Muscle layer of colon (tissue), 2 donors: Measurements from ENCODE around the gene ING3.

Source experiments
- H3K27ac ChIP-seq: one replicate; pipeline ENCODE4 v1.7.0; 2013; ENCODE audit warnings: low read depth, mild to moderate bottlenecking, low read length, moderate library complexity
- H3K27me3 ChIP-seq, 2 donors: one replicate each; pipeline ENCODE4 v1.7.0; 2013; ENCODE audit warnings: low read length in 2 of 2, mild to moderate bottlenecking in 2 of 2; ENCODE audit not compliant: insufficient read depth in 2 of 2, control insufficient read depth in 1 of 2
- H3K36me3 ChIP-seq: one replicate; pipeline ENCODE4 v1.7.0; 2013; ENCODE audit warnings: mild to moderate bottlenecking, low read length; ENCODE audit not compliant: insufficient read depth
- H3K4me1 ChIP-seq: one replicate; pipeline ENCODE4 v1.7.0; 2013; ENCODE audit warnings: mild to moderate bottlenecking, low read length; ENCODE audit not compliant: insufficient read depth
- H3K4me3 ChIP-seq, 2 donors: one replicate each; pipeline ENCODE4 v1.7.0; 2013; ENCODE audit warnings: low read length in 2 of 2, low read depth in 1 of 2, mild to moderate bottlenecking in 1 of 2, moderate library complexity in 1 of 2
- H3K9ac ChIP-seq: one replicate; pipeline ENCODE4 v1.7.0; 2013; ENCODE audit warnings: low read length
- H3K9me3 ChIP-seq: one replicate; pipeline ENCODE4 v1.7.0; 2013; ENCODE audit warnings: mild to moderate bottlenecking, low read length
- donor health status: abdominal sarcoma.
- donor health status: Adenocarcinoma of cecum.

Gene ING3

DNA sequence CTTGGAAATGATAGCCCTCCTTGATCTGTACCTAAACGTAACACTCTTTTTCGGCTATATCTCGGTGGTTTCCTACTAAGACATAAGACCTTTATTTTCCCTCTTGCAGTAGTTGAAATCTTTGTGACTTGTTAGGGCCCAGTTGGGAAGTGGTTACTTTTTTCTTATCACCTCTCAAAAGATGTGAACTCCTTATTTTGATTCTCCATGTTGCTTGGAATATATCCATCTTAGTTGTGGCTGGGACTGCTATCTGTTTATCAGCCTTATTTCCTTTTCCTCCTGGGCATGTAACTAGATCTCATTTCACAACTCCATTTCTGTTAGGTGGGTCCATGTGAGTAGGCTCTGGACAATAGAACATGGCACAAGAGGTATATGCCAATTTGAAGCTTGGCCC is 33.8 kb downstream of the ING3 start:
- H3K4me3 ChIP-seq: no peak overlapping the region

DNA sequence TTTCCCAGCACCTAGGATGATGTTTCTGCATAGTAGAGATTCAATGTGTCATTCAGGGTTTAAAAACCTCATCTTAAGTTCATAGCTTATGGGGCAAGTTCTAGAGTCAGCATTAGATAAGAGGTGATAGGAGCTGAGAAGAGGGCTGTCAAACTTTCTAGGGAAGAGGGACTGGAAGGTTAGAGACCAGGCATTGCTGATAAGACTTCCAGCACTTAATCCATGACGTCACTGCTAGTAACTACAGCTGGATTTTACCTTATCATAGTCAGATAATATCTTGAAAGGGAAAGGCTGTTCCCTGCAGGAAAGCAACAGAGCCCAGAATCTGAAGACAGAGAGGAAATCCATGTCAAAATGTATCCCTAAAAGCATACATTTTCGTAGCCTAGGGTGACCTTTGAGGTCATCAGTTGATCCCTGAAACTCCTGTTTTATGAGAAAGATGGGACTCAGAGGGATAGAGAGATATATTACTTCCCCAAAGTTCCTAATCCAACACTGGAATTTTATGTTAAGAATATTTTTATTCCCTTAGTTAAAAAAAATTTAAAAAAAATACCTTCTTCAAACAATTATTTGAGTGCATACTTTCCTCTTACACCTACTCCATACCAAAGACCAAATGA is 34.7 kb downstream of the ING3 start:
- Histone ChIP-seq H3K27me3 (no peaks in the 10 kb centered on the region), H3K36me3 (no peaks in the 10 kb centered on the region), H3K27ac (no peak overlapping the region), H3K4me1 (no peaks in the 10 kb centered on the region), H3K9ac (no peak overlapping the region), H3K4me3 (no peak overlapping the region), H3K9me3 (no peaks in the 10 kb centered on the region)

More for the DNA sequence above, 33.8 kb downstream of the ING3 start:
- Histone ChIP-seq H3K27me3 (no peaks in the 10 kb centered on the region), H3K9ac (no peak overlapping the region), H3K4me1 (no peaks in the 10 kb centered on the region), H3K27ac (no peak overlapping the region), H3K9me3 (no peaks in the 10 kb centered on the region), H3K36me3 (no peaks in the 10 kb centered on the region)

DNA sequence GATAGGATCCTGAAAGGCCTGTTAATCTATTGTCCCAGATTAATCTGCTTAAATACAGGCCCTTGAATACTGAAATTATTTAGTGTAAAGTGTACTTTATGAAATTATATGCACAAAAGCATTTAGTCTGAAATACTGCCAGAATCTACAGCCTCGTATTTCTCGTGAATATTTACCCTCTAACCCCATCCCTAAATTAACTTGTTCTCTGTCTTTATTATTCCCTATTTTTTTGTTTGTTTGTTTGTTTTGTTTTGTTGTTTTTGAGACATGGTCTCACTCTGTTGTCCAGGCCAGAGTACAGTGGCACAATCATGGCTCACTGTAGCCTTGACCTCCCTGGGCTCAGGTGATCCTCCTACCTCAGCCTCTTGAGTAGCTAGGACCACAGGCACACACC is 35.3 kb downstream of the ING3 start:
- Histone ChIP-seq H3K27ac (no peak overlapping the region), H3K4me3 (no peak overlapping the region), H3K27me3 (no peaks in the 10 kb centered on the region), H3K9me3 (no peaks in the 10 kb centered on the region), H3K4me1 (no peaks in the 10 kb centered on the region), H3K36me3 (no peaks in the 10 kb centered on the region), H3K9ac (no peak overlapping the region)

DNA sequence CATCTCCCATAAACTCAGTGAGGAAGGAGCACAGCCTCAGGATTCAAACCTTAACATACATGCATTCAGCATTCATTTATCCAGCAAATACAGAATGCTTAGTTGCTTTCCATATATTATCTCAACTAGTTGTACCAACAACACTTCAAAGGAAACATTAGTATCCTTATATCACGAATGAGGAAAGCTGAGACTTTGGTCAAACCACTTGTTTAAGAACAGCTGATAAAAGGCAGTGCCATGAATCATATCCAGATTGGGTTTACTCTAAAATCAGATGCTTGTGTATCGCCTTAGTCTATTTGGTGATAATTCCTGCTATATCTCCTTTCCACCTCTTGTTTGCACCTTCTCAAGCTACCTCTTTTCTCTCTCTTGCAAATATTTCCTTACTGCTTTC is 36.1 kb downstream of the ING3 start:
- Histone ChIP-seq H3K4me1 (no peaks in the 10 kb centered on the region), H3K9me3 (no peaks in the 10 kb centered on the region), H3K36me3 (no peaks in the 10 kb centered on the region), H3K27me3 (no peaks in the 10 kb centered on the region), H3K27ac (no peak overlapping the region), H3K9ac (no peak overlapping the region), H3K4me3 (no peak overlapping the region)

DNA sequence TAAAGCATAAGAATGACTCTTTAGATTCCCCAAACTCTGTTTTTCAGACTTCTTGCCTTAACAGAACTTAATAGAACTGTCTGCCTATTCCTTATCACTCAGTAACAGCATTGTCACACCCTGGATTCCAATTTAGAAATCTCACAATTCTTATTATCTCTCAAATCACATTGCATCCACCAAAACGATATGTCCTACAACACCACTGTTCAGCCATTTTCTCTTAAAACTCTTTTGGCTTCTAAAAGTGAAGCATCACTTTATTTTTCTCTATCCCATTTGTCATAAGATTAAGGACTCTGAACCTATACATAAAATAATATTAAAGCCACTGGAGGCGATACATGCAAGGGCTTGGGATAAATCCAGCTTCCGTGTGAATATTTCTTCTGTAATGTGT is 36.7 kb downstream of the ING3 start:
- Histone ChIP-seq H3K4me3 (no peak overlapping the region), H3K36me3 (no peaks in the 10 kb centered on the region), H3K27me3 (no peaks in the 10 kb centered on the region), H3K27ac (peak overlapping the region; percentile 94), H3K4me1 (peaks cover 5% of the 10 kb centered on the region), H3K9me3 (no peaks in the 10 kb centered on the region), H3K9ac (no peak overlapping the region)

DNA sequence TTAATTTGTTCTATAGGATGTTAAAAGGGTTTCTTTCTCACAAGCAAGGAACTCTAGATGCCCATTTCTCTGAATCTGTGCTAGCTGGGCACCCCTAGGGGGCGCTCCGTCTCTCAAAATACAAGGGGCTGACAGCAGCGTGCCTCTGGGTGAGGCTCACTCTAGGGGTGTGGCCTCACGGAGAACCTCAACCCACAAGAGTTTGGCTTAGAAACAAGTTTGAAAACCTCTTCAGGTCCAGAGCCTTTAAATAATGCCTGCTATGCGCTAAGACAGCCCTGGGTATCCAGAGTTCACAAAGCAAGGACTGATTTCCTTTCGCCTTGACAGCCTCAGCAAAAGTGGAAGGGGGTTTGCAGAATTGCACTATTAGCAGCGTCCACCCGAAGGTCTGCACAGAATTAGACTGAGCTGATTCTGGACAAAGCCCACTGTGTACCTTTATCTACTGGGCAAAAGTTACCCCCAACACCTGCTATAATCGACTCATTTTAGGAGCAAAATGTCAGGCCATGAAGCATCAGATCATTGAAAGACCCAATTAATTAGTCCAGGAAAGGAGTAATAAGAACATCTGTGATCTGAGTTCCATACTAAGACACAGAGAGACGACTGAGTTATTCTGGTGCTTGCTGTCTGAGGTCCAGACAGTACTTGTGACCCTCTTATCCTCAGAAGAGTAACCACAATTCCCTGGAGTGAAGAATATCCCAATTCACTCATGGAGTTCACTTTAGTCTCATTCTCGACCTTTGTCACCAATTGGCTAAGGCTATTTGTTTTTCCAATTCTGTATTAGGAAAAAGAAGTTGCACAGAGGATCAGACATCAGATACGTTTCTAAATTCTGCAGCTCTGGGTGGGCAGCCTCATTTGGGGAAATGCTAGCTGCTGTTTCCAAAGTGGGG is 37.4 kb downstream of the ING3 start:
- peak overlapping the region; percentile 97 for H3K9ac ChIP-seq
- no peaks in the 10 kb centered on the region for H3K36me3 ChIP-seq
- peak overlapping the region; percentile 62 to 89 for H3K4me3 ChIP-seq
- peaks cover 10% of the 10 kb centered on the region for H3K4me1 ChIP-seq
- no peaks in the 10 kb centered on the region for H3K9me3 ChIP-seq
- peak overlapping the region; percentile 94 for H3K27ac ChIP-seq
- H3K27me3 ChIP-seq: no peaks in the 10 kb centered on the region

DNA sequence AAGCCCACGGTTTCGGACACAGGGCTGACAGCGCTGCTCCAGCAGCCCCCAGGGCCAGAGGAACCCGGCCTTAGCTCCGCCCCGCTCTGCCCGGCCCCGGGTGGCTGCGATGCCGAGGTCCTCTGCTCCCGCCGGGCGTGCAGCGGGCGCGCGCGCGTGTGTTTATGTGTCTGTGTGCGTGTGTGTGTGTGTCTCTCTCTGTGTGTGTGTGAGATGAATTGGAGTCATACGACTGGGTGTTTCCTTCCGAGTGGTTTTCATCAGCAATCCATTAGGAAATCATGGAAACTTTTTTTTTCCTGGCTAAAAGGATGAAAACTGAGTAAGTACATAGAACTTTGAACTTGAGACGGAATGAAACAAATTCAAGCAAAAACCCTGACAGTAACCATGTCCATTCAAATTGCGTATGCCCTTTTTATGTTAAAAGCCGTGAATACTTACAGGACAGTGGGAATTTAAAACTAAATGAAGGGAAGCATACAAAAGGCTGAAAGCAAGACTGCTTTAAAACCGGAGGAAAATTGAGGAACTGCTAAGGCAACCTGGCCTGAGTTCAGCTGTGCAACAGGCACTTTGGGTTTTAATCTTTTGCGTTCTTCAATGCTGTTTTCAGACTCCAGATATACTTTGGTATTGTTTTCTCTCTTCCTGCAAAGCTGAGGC is 38.1 kb downstream of the ING3 start, which contains the start of gene CPED1:
Gene CPED1, plus strand, starts transcription at position 121 of the 666 bp plus-strand sequence. CDS start 911 bp downstream, outside the sequence.
- peak within 1 kb of the TSS; percentile 62 to 89 for H3K4me3 ChIP-seq
- H3K9ac ChIP-seq: peak within 1 kb of the TSS; percentile 97
- H3K4me1 ChIP-seq: peaks cover 14% of the 10 kb centered on the region
- no peaks in the 10 kb centered on the region for H3K27me3 ChIP-seq
- H3K27ac ChIP-seq: peak within 1 kb of the TSS; percentile 94
- H3K9me3 ChIP-seq: no peaks in the 10 kb centered on the region
- H3K36me3 ChIP-seq: no peaks in the 10 kb centered on the region

DNA sequence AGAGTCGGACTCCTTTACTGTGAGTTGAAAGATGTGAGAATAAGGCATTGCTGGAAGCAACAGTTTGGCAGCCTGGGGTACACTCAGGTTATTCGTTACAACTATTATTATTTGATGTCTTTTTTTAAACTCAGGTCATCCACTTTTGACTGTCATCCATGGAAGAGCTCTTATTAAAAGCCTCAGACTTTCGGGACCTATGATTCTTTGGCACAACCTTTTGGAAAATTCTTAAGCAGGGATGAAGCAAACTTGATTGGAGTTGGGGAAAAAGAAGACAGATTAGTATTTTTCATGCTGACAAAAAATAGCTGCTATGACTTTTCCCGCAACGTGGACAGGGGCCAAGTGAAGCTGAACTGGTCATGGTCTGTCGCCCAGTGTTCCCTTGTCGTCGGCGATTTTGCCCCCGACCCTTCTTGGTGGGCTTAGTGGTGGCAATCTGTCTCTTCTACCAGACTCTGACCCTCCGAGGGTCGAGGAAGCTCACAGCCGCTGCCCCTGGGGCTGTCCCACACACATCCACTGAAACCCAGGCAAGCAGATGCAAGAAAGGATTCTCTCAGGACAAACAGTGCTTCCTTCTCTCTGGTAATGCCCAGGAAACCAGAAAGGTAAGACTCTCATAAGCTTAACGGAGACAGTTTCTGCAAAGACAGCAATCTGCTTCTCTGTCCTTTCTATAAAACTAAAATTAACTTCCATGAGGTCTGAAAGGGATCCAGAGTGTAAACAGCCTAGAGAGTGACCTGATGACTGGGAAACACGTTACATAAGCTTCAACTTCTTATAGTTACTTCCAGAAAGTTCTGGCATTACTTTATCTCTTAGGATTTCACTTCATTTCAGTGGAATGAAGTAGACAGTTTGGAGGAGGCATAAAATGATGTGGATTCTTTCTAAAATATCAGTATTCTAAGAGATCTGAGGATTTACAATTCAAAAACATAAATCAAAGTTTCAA is 39.0 kb downstream of the ING3 start:
- Histone ChIP-seq H3K27me3 (no peaks in the 10 kb centered on the region), H3K4me3 (peak overlapping the region; percentile 62 to 89), H3K4me1 (peaks cover 21% of the 10 kb centered on the region)

DNA sequence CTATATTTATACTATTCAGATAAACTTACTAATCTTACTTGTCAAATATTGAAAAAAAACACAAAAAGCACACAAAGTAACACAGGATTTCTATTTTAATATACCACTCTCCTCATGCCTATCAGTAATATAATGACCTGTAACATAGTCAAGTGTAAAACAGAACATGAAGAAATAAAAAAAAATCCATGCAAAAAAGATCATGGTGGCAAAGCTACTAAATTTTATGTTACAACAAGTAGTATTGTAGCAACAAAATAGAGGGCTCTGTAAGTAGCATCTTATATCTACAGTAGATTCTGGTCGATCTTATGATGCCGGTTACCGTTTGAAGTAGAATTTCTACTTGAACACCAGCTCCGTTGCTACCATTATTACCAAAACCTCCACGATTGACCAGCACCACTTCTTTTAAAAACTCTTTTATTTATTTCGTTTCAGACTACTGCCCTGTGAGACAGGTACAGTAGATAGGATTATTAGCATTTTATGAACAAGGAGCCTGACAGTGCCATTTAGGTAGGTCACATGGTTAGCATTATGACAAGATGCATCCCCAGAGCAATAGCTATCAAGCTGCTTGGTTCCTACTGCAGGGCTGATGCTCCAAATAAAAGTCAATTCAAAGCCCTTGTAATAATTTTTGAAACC is 40.0 kb downstream of the ING3 start:
- H3K27ac ChIP-seq: peak overlapping the region; percentile 94
- no peaks in the 10 kb centered on the region for H3K9me3 ChIP-seq
- H3K36me3 ChIP-seq: no peaks in the 10 kb centered on the region
- peak overlapping the region; percentile 97 for H3K9ac ChIP-seq
- H3K27me3 ChIP-seq: no peaks in the 10 kb centered on the region
- H3K4me3 ChIP-seq: peak overlapping the region; percentile 62 to 89
- peaks cover 21% of the 10 kb centered on the region for H3K4me1 ChIP-seq

More for the DNA sequence above, 39.0 kb downstream of the ING3 start:
- Histone ChIP-seq H3K9ac (peak overlapping the region; percentile 97), H3K36me3 (no peaks in the 10 kb centered on the region), H3K9me3 (no peaks in the 10 kb centered on the region), H3K27ac (peak overlapping the region; percentile 94)

DNA sequence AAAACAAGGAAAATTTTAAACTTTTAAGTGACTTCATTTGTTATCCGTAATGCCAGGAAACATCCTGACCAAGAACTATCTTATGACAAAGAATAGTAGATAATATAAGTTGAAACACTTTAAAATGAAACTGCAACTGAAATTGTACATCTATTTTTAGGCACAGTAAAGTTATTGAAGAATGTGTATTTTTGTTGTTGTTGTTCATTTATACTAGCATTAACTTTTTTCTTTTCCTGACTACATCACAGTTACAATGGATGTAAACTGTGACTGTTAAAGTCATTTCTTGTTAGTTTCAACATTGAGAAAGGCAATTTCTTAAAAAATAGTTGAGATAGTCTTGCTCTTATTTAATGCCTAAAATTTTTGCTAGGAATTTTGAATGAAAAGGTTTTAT is 40.6 kb downstream of the ING3 start:
- H3K9ac ChIP-seq: peak overlapping the region; percentile 97
- H3K9me3 ChIP-seq: no peaks in the 10 kb centered on the region
- no peaks in the 10 kb centered on the region for H3K27me3 ChIP-seq
- peaks cover 21% of the 10 kb centered on the region for H3K4me1 ChIP-seq
- H3K27ac ChIP-seq: peak overlapping the region; percentile 94
- H3K36me3 ChIP-seq: no peaks in the 10 kb centered on the region
- peak overlapping the region; percentile 62 to 89 for H3K4me3 ChIP-seq
